Smooth muscle cell (in vitro differentiated cells): ENCODE data around the gene NOVA2. TPM values are rescaled to one million over a fixed set of nuclear protein-coding genes. Genes with fewer than 3 reads are reported as not detected.
A peak's percentile ranks its signal among the peaks of the same experiment; 100 is the strongest.

ENCODE experiments used
- DNase-seq: peaks from one replicate; lab custom pipeline; 2025; ENCODE audit not compliant: unreplicated experiment; lab: John Stamatoyannopoulos, UW
- H2AFZ ChIP-seq: fragments of 200-600 bp; sonication (generic); 2 replicates; pipeline ENCODE4 v1.6.0; 2016; ENCODE audit warnings: antibody characterized with exemption, low read depth, mild to moderate bottlenecking
- H3F3A ChIP-seq: fragments of 200-600 bp; sonication (generic); 2 replicates; pipeline ENCODE4 v1.6.0; 2017; ENCODE audit warnings: antibody characterized with exemption, low read depth
- H3K27ac ChIP-seq: fragments of 200-600 bp; sonication (generic); 2 replicates; pipeline ENCODE4 v1.5.1; 2016; ENCODE audit warnings: low read depth, mild to moderate bottlenecking
- H3K27me3 ChIP-seq: fragments of 200-600 bp; sonication (generic); 2 replicates; pipeline ENCODE4 v1.6.1; 2016; ENCODE audit warnings: low read depth, mild to moderate bottlenecking
- H3K36me3 ChIP-seq: fragments of 200-600 bp; sonication (generic); 2 replicates; pipeline ENCODE4 v1.5.1; 2016; ENCODE audit warnings: low read depth
- H3K4me1 ChIP-seq: fragments of 200-600 bp; sonication (generic); 2 replicates; pipeline ENCODE4 v1.5.1; 2016; ENCODE audit warnings: low read depth
- H3K4me2 ChIP-seq: fragments of 200-600 bp; sonication (generic); 2 replicates; pipeline ENCODE4 v1.6.0; 2016; ENCODE audit warnings: mild to moderate bottlenecking
- H3K4me3 ChIP-seq: fragments of 200-600 bp; sonication (generic); 2 replicates; pipeline ENCODE4 v1.5.1; 2016; ENCODE audit warnings: mild to moderate bottlenecking
- H3K79me2 ChIP-seq: fragments of 200-600 bp; sonication (generic); 2 replicates; pipeline ENCODE4 v1.6.0; 2016; ENCODE audit warnings: low read depth, mild to moderate bottlenecking
- H3K9ac ChIP-seq: fragments of 200-600 bp; sonication (generic); 2 replicates; pipeline ENCODE4 v1.6.0; 2016; ENCODE audit warnings: low read depth
- H3K9me3 ChIP-seq: fragments of 200-600 bp; sonication (generic); replicated peaks from 2 replicates; pipeline ENCODE4 v1.5.1; 2016; ENCODE audit warnings: low read depth
- H4K20me1 ChIP-seq: fragments of 200-600 bp; sonication (generic); 2 replicates; pipeline ENCODE4 v1.6.0; 2016; ENCODE audit warnings: low read depth
- CTCF ChIP-seq: fragments of 200-600 bp; sonication (generic); IDR thresholded peaks from 2 replicates; pipeline ENCODE4 v1.5.1; 2017; ENCODE audit warnings: borderline replicate concordance, mild to moderate bottlenecking, antibody characterized with exemption; ENCODE audit not compliant: insufficient read depth, poor library complexity, severe bottlenecking
- WGBS: methylation state at CpG from one replicate; pipeline ENCODE4 v1.1.7; 2016; ENCODE audit warnings: low lambda C conversion rate; 5-methylcytosine and 5-hydroxymethylcytosine counted together
- polyA plus RNA-seq: library from polyadenylated mRNA; unstranded; fragments of >200 nt; fragmentation: Nextera tagmentation; extraction: Ambion mirVana; gene quantifications from 2 replicates; pipeline ENCODE4 v1.2.1, GENCODE V29; 2016
- total RNA-seq: library from RNA; depleted of rRNA; stranded (reverse); fragments of >200 nt; gene quantifications from 2 replicates; pipeline ENCODE4 v1.2.3, GENCODE V29; 2014

The NOVA2 gene
- total and polyA plus RNA-seq, 2 experiments from 2014 or later, result 0.04 to 0.24 TPM

- H3F3A ChIP-seq, result no peaks in the 10 kb centered on the region
- H3K9me3 ChIP-seq, result no peaks in the 10 kb centered on the region
- peak overlapping the region; percentile 40 for H3K4me3 ChIP-seq
- TF ChIP-seq CTCF, result no peak
- H3K27me3 ChIP-seq, result no peaks in the 10 kb centered on the region
- H3K9ac ChIP-seq, result no peak overlapping the region
- no peaks in the 10 kb centered on the region for H3K36me3 ChIP-seq
- no peaks in the 10 kb centered on the region for H4K20me1 ChIP-seq
- H3K79me2 ChIP-seq, result no peaks in the 10 kb centered on the region
- H3K4me2 ChIP-seq, result peak overlapping the region; percentile 85
- DNase-seq, result peak; percentile 21
- 2% methylated on average over 42 of the region's 43 CpGs for WGBS
- H3K27ac ChIP-seq, result no peak overlapping the region
- H2AFZ ChIP-seq, result no peak overlapping the region
- H3K4me1 ChIP-seq, result peaks cover 9% of the 10 kb centered on the region
Observed at GRCh38 chr19:45952686-45953505, 20.8 kb downstream of the NOVA2 start.

GRCh38 chr19:45952341-45952685 is 21.4 kb downstream of the NOVA2 start:
- no peaks in the 10 kb centered on the region for H3K9me3 ChIP-seq
- H3K36me3 ChIP-seq, result no peaks in the 10 kb centered on the region
- H3K79me2 ChIP-seq, result no peaks in the 10 kb centered on the region
- TF ChIP-seq CTCF, result no peak
- no peak overlapping the region for H3K4me3 ChIP-seq
- DNase-seq, result no peak
- no peak overlapping the region for H2AFZ ChIP-seq
- WGBS, result 39% methylated on average over 8 of the region's 8 CpGs
- H3K27ac ChIP-seq, result no peak overlapping the region
- peaks cover 9% of the 10 kb centered on the region for H3K4me1 ChIP-seq
- H3K27me3 ChIP-seq, result no peaks in the 10 kb centered on the region
- no peak overlapping the region for H3K4me2 ChIP-seq
- no peak overlapping the region for H3K9ac ChIP-seq
- H3F3A ChIP-seq, result no peaks in the 10 kb centered on the region
- no peaks in the 10 kb centered on the region for H4K20me1 ChIP-seq

- no peaks in the 10 kb centered on the region for H3K9me3 ChIP-seq
- peaks cover 3% of the 10 kb centered on the region for H3K4me1 ChIP-seq
- no peak overlapping the region for H3K9ac ChIP-seq
- H3F3A ChIP-seq, result no peaks in the 10 kb centered on the region
- no peak overlapping the region for H3K4me3 ChIP-seq
- 90% methylated on average over 1 of the region's 1 CpG for WGBS
- H3K27ac ChIP-seq, result no peak overlapping the region
- no peaks in the 10 kb centered on the region for H3K27me3 ChIP-seq
- H2AFZ ChIP-seq, result no peak overlapping the region
- TF ChIP-seq CTCF, result no peak
- no peak for DNase-seq
- no peak overlapping the region for H3K4me2 ChIP-seq
- no peaks in the 10 kb centered on the region for H3K79me2 ChIP-seq
- no peaks in the 10 kb centered on the region for H3K36me3 ChIP-seq
- H4K20me1 ChIP-seq, result no peaks in the 10 kb centered on the region
Observed at GRCh38 chr19:45947926-45948325, 25.7 kb downstream of the NOVA2 start.

GRCh38 chr19:45940515-45940805 is 33.2 kb downstream of the NOVA2 start:
- no peak for DNase-seq
- 96% methylated on average over 30 of the region's 32 CpGs for WGBS
- H2AFZ ChIP-seq, result no peak overlapping the region
- no peaks in the 10 kb centered on the region for H3K36me3 ChIP-seq
- no peaks in the 10 kb centered on the region for H4K20me1 ChIP-seq
- H3K9me3 ChIP-seq, result no peaks in the 10 kb centered on the region
- no peak for TF ChIP-seq CTCF
- H3F3A ChIP-seq, result no peaks in the 10 kb centered on the region
- H3K4me3 ChIP-seq, result no peak overlapping the region
- no peak overlapping the region for H3K9ac ChIP-seq
- no peaks in the 10 kb centered on the region for H3K79me2 ChIP-seq
- H3K27ac ChIP-seq, result no peak overlapping the region
- H3K4me1 ChIP-seq, result no peaks in the 10 kb centered on the region
- H3K27me3 ChIP-seq, result peaks cover 10% of the 10 kb centered on the region
- H3K4me2 ChIP-seq, result no peak overlapping the region
